Inflammatory macrophage treated with lipopolysaccharide for 4 hours (primary cell): Measurements from ENCODE around the gene MARCHF5.
"Not testable (repeated sequence)": the region's sequence is repeated elsewhere in the genome, so short reads cannot be mapped to it uniquely, and the experiment has no call there.

Experiments used
- DNase-seq: peaks from one replicate; pipeline ENCODE4 v3.0.0-alpha.2; 2020

The MARCHF5 gene

GRCh38 chr10:92305133-92306072 lies 14.4 kb downstream of the MARCHF5 start:
- no peak for DNase-seq

- DNase-seq: no peak
Observed at GRCh38 chr10:92309272-92309671, 18.3 kb downstream of the MARCHF5 start.

GRCh38 chr10:92313750-92314149 lies 22.8 kb downstream of the MARCHF5 start:
- no peak for DNase-seq

GRCh38 chr10:92316610-92317009 lies 25.6 kb downstream of the MARCHF5 start:
- DNase-seq: no peak

- no peak for DNase-seq
Observed at GRCh38 chr10:92323079-92323478, 32.1 kb downstream of the MARCHF5 start.

GRCh38 chr10:92327445-92328433 lies 36.8 kb downstream of the MARCHF5 start:
- no peak for DNase-seq

- no peak for DNase-seq
Observed at GRCh38 chr10:92328993-92329392, 38.0 kb downstream of the MARCHF5 start.

GRCh38 chr10:92329927-92330326 lies 39.0 kb downstream of the MARCHF5 start:
- DNase-seq: not testable (repeated sequence)

- DNase-seq: no peak
Observed at GRCh38 chr10:92342796-92343195, 51.8 kb downstream of the MARCHF5 start.

- DNase-seq: not testable (repeated sequence)
Observed at GRCh38 chr10:92345575-92345974, 54.6 kb downstream of the MARCHF5 start.

- DNase-seq: not testable (repeated sequence)
Observed at GRCh38 chr10:92347035-92347676, 56.2 kb downstream of the MARCHF5 start.

- no peak for DNase-seq
Observed at GRCh38 chr10:92350411-92350810, 59.4 kb downstream of the MARCHF5 start.

- no peak for DNase-seq
Observed at GRCh38 chr10:92354587-92354986, 63.6 kb downstream of the MARCHF5 start.

- DNase-seq: no peak
Observed at GRCh38 chr10:92356041-92356440, 65.1 kb downstream of the MARCHF5 start.

- DNase-seq: no peak
Observed at GRCh38 chr10:92363498-92363897, 72.5 kb downstream of the MARCHF5 start.

- DNase-seq: no peak
Observed at GRCh38 chr10:92366412-92367021, 75.5 kb downstream of the MARCHF5 start.

- no peak for DNase-seq
Observed at GRCh38 chr10:92377962-92378361, 87.0 kb downstream of the MARCHF5 start.

GRCh38 chr10:92381543-92381954 lies 90.6 kb downstream of the MARCHF5 start:
- DNase-seq: no peak

- no peak for DNase-seq
Observed at GRCh38 chr10:92382631-92383030, 91.7 kb downstream of the MARCHF5 start.

GRCh38 chr10:92384741-92385140 lies 93.8 kb downstream of the MARCHF5 start:
- no peak for DNase-seq

- peak; percentile 17 for DNase-seq
Observed at GRCh38 chr10:92385831-92386230, 94.9 kb downstream of the MARCHF5 start.

GRCh38 chr10:92387289-92387940 lies 96.4 kb downstream of the MARCHF5 start:
- DNase-seq: no peak
